C1 segment of cervical spinal cord (tissue), 14 donors: ENCODE data around the gene TAS2R3.
"Not testable (repeated sequence)": the region's sequence is repeated elsewhere in the genome, so short reads cannot be mapped to it uniquely, and the experiment has no call there.

Experiments
- DNase-seq, 14 donors: peaks; one replicate each; lab custom pipeline; 2025; lab: John Stamatoyannopoulos, UW

TAS2R3 gene

GRCh38 chr7:141763797-141764196 is at the start of gene TAS2R3:
Gene TAS2R3 (plus strand): TSS chr7:141764097. CDS start chr7:141764159, 62 bp downstream.
- no peak for DNase-seq

- DNase-seq = no peak
These were observed 49.3 kb upstream of the TAS2R3 start for GRCh38 chr7:141714571-141714970.

DNA sequence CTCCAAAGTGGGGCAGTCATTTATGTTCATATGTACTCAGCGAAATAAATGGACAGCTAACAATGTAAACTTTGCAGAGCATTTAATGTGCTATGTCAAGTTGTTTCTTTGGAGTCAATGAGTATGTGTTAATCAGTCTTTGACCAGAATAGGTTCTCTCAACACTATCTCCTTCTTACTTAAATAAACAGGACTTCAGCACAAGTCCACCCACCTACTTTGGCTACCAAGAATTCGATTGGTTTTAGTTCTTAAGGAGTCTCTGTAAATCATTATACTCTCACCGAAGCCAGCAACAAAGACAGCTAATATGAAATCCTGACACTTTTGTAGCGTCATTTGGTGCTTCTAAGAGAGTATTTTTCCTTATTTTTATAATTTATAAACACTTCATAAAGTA is 48.9 kb upstream of the TAS2R3 start:
- DNase-seq = no peak

GRCh38 chr7:141715794-141716689 is 47.9 kb upstream of the TAS2R3 start:
- no peak for DNase-seq

GRCh38 chr7:141717450-141717849 is 46.4 kb upstream of the TAS2R3 start:
- no peak for DNase-seq

DNA sequence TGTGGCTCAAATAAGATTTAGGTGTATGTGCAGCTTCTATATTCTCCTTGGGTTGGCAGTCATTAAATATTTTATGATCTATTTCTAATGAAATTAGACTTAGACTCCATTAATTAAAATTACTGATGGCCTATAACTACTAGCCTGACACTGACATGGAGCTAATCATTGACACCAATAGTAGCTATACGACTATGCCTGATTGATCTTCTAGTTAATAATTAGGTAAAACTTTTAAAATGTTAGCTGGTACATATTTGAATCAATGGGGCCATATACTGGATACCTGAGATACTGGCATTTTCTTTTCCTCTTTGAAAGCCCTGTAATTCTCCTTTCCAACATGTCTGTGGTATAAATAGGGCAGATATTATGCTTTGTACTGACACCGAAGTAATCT is 41.4 kb upstream of the TAS2R3 start:
- no peak for DNase-seq

DNA sequence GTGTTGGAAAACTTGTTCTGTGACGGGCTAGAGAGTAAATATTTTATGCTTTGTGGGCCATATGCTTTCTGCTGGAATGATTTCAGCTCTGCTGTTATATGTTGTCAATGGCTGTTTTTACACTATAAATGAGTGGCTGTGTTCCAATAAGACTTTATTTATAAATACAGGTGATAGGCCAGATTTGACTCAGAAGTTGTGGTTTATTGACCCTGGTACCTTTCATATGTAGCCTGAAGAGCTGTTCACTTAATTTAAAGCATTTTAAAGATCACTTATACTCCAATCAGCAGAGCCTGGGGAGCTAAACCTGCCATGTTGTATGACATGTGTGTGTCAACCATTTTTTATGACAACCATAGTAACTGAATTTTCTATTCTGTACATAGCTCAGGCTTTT is 34.9 kb upstream of the TAS2R3 start:
- no peak for DNase-seq

DNA sequence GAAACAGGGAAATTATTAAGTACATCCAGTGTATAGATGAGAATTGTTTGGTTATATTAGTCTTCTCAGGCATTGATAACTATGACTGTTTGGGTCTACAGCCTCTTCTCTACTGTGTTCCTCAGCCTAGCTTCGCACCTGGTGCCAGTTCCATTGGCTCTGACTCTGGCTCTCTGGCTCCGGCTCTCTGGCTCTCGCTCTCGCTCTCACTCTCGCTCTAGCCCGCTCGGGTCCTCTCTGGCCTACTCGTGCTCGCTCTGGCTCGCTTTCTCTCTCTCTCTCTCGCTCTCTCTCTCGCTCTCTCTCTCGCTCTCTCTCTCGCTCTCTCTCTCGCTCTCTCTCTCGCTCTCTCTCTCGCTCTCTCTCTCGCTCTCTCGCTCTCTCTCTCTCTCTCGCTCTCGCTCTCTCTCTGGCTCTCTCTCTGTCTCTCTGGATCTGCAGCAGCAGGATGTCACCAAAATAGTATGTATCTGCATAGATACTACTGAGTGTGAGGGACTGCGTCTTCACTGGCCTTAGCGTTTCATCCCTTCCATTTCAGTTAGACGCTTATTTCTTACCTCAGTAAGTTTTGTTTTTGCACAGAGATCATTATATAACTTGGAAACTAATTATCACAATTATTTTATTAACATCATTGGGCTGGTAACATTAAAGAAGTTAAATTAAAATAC is 32.3 kb upstream of the TAS2R3 start:
- peak in 4 of 14 donors; percentile 6 to 65 (median 7) for DNase-seq

DNA sequence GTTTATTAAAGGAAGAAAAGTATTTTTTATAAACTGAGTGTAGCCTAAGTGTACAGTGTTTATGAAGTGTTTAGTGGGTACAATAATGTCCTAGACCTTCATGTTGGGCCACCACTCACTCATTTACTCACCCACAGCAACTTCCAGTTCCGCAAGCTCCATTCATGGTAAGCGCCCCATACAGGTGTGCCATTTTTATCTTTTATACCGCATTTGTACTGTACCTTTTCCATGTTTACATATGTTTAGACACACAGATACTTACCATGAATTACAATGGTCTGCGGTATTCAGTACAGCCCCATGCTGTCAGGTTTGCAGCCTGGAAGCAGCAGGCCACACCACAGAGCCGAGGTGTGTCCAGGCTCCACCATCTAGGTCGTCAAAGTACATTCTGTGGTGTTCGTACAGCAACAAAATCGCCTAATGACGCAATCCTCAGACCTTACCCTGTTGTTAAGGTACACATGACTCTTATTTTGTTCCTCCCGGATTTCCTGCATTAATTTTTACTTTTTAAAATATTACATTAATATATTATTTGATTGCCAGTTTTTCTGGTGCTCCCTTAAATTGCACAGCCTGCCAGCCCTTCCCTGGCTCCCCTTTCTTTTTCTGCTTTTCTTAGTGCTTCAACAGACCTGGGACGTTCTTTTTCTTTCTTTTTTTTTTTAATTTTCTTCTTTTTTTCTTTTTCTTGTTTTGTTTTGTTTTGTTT is 26.6 kb upstream of the TAS2R3 start:
- DNase-seq = no peak

GRCh38 chr7:141737836-141738591 is 25.9 kb upstream of the TAS2R3 start, which contains the start of gene SSBP1:
Gene SSBP1 (plus strand): TSS chr7:141738358. CDS start chr7:141739167, 809 bp downstream.
- DNase-seq = peak; percentile 45 to 93 (median 88)

GRCh38 chr7:141738592-141739013 is 25.3 kb upstream of the TAS2R3 start:
- DNase-seq = no peak

- DNase-seq = no peak
These were observed 24.6 kb upstream of the TAS2R3 start for GRCh38 chr7:141739250-141739649.

GRCh38 chr7:141742229-141742628 is 21.7 kb upstream of the TAS2R3 start:
- no peak for DNase-seq

DNA sequence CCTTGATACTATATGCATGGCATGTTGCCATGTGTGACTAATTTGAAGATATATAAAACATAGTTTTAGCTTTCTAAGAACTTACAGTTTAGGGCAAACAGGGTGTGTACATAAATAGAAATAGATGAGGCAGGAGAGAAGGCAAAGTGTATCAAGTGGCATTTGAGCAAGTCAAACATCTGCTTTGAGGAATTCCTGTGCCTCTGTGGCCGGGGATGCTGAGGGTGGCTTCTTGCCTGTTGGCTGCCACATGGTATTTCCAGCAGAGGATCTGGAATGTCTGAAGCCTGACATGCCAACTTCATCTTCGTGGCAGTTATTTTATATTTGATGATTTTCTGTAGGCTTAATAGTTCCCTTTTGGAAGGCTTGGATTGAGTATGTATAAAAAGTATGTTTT is 19.8 kb upstream of the TAS2R3 start:
- DNase-seq = no peak

- no peak for DNase-seq
These were observed 15.5 kb upstream of the TAS2R3 start for GRCh38 chr7:141748396-141748795.

DNA sequence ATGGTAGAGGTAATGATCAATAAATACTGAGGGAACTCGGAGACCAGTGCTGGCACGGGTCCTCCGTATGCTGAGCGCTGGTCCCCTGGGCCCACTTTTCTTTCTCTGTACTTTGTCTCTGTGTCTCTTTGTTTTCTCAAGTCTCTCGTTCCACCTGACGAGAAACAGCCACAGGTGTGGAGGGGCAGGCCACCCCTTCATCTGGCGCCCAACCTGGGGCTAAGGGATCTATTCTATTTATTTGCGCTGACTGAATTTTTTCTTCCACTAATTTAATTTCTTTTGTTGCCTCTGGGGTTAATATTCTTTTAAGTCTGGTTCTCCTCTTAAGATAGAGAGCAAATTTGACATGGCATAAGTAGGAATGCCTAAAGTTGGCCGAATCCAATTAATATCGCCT is 12.0 kb upstream of the TAS2R3 start:
- DNase-seq = not testable (repeated sequence)

- no peak for DNase-seq
These were observed 11.3 kb upstream of the TAS2R3 start for GRCh38 chr7:141752634-141753033.

DNA sequence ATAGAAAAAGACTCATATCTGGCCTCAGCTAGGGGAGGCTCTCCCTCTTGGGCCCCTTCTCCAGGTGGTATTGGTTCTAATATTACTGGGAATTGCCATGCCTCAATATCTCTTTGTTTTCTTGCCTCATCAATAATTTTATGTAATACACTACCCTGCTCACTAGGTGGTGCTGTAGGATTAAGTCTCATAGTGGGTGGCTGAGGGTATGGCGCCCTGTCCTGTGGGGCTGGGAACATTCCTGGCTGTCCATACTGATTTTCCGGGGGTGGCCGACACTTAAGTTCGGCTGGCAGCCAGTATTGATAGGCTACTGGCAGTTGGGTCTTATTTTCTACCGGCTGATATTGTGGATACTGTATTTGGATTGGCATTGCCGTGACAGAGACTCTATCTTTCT is 9.0 kb upstream of the TAS2R3 start:
- DNase-seq = no peak

DNA sequence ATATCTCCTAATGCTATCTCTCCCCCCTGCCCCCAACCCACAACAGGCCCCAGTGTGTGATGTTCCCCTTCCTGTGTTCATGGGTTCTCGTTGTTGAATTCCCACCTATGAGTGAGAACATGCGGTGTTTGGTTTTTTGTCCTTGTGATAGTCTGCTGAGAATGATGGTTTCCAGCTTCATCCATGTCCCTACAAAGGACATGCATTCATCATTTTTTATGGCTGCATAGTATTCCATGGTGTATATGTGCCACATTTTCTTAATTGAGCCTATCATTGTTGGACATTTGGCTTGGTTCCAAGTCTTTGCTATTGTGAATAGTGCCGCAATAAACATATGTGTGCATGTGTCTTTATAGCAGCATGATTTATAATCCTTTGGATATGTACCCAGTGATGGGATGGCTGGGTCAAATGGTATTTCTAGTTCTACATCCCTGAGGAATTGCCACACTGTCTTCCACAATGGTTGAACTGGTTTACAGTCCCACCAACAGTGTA is 6.2 kb downstream of the TAS2R3 start:
- not testable (repeated sequence) for DNase-seq

- DNase-seq = no peak
These were observed 12.5 kb downstream of the TAS2R3 start, which contains the start of gene TAS2R4 for GRCh38 chr7:141776374-141776773. Gene TAS2R4 (plus strand): TSS chr7:141776674. CDS start chr7:141778489, 1,815 bp downstream.
